HG02642 (cell line): ENCODE data around the gene CISH.

ENCODE experiments used
- ATAC-seq: cut with Tn5 transposase; IDR thresholded peaks from one replicate; pipeline ENCODE4 v1.9.1; 2021; ENCODE audit warnings: mild to moderate bottlenecking; ENCODE audit not compliant: unreplicated experiment, poor library complexity

CISH gene

DNA sequence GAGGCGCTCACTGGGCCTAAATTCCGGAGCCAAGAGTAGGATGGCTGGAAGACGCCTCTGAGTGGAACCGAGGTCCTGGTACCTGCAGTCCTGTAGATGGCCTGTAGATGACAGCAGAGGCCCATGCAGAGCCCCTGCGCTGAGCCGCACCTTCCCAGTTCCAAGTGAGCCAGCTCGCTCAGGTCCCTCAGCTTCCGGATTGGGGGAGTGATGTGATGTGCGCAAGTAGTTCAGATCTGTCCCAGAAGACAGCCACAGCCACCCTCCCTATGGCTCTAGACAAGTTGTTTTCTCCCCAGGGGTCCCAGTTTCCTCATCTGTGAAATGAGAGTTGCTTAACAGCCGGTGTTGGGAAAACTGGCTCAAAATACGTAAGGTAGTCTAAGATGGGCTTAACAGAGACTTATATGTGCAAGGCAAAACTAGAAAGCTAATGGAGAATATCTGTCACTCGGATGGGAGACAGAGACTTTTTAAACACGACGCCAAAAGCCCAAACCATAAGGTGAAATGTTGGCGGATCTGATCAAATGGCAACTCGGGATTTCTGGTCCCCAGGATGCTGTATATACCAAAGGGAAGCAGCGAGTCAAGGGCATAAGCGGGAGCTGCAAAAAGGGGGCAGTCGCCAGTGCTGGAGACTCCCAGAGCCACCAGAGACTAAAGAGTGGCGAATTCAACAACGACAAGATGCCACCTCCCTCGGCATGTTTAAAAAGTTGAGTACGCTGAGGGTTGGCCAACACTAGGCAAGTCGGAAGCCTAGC lies 4.6 kb upstream of the CISH start:
- peak; percentile 28 for ATAC-seq

DNA sequence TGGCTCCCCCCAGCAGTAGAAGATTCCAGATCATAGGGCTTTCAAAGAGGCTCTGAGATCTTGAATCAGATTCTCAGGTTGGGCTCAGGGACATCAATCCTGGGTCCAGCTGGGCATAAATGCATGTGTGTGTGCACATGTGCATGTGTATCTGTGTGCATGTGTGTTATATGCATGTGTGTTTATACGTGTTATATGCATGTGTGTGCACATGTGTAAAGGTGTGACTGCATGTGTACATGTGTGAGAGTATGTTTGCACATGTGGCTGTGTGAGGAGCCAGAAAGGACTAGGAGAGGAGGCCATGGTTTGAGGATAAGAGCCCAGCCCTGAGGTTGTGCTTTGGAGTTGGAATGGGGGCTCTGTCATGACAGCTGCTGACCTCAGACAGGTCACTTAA lies 3.6 kb upstream of the CISH start:
- ATAC-seq, result no peak

DNA sequence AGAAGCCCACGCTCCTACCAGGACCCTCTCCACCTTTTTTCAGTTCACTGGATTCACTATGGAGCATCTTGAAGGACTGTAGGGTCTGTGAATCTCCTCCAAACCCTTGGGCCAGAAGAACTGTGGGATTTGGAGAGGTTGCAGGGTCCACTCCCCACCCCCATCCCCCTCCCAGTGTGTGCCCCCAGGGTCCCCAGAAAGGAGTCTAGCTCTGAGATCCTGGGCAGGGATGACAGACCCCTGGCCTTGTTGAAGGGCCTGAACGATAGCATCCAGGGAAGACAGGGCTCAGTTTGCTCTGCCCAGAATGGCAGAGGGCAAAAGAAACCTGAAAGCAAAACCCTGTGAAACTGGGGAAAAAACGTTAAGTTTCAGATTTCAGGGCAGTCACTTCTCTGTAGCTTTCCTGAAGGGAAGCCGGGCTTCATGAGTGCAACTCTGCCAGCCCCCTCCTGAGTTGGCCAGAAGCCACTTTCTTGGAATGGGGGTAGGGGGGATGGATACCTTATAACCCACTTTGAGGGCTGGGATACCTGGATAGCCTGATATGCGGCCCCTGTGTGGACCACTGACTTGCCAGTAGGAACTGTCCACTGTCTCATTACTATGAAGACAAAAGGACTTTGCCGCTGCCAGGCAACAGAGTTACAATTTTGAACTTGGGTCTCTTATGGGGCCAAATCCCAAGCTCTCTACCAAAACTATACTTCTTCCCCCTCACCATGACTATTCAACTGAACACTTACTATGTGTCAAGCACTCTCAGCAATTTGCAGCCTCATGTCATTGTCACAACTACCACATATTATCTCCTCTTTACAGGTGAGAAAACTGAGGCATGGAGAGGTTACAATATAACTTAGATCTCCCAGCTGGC lies 1.6 kb upstream of the CISH start:
- ATAC-seq, result no peak

DNA sequence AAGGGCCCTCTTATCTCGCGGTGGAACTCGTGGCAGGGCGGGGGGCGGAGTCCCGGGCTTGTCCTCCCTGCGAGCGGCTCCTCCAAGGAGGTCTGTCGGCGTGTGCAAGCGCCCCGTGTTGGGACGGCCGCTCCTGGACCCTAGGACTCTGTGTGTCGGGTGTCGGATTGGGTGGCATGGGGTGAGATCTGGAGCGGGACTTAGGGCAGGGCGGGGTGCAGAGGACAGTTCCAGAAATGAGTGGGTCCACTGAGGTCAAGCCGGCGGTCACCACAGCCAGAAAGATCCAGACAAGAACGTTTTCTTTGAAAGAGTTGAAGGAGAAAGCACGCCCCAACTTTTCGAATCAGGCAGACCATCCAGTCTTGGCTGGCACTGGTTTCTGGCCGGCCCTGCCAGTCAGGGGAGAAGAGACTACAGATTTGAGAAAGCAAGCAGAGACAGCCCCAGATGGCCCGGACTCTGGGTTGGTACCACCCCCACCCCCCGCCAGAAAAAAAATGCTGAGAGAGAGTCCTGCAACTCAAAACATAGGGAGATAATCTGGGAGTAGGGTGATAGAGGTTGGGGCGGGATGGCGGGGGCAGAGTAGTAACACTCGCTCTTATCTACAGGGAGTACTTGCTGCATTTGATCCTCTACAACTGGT lies 784 bp upstream of the CISH start:
- ATAC-seq, result no peak

DNA sequence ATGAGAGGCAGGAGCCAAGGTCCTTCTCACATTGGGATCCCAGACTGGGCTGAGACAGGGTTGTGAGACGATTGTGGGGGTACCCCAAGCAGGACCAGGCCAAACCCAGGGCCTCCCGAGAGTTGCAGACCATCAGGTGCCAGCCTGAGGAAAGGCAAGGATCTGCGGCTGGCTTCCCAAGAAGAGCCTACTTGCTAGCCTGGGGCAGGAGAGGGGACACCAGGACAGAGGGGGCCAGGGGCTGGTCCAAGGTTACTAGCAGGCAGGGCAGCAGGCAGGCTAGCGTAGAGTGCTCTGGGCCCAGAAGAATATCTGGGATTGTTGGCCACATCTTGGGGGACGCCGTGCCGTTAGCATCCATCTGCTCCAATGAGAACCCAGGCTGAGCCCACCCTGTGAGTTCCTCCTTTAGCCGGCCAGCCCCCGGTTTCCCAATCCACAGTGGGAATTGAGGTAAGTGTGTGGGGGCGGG lies 546 bp downstream of the CISH start:
- ATAC-seq, result no peak

DNA sequence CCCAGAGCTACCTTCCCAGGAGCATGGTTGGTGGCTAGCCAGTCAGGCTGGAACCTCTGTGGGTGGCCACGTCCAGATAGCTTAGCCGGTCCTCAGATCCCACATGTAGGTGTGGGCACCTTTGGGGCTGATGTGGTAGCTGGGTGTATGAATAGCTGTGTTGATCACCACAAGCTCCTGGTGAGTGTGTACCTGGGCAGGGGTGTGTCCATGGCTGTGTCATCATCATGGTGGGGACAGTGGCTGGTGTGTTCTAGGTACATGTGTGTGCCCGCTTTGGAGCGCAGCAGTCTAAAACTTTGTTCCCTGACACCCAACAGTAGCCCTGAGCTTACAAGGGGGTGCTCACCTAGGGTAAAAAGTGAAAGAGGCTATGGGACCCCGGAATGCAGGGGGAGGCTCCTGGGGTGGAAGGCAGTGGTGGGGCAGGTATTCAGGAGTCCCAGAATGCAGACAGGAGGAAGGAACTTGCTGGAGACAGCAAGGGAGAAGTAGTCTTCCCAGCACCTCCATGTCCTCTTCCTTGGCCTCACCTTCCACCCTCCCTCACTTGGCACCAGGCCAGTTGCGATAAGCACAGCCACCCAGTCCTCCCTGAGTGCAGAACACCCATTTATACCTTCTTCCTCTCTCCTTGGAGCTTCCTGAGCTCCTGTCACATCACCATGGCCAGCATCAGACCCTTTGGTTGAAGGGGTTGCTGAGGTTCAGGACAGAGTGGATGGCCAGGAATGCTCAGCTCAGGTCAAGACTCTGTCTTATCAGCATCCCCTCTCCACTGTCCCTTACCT lies 1.2 kb downstream of the CISH start:
- no peak for ATAC-seq

DNA sequence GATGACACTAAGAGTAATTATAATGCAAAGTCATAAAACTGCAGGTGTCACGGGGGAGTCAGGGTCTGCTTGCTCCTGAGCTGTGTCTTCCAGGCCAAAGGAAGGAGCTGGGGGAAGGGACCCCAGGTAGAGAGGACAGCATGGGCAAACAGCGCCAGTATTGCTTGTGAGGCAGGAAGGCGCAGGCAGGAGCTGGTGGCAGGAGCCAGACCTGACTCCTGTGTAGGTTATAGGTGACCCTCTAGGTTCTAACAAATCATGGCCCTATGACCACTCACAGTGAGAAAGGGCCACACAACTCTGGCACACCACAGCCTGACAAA lies 1.9 kb downstream of the CISH start:
- ATAC-seq, result no peak

DNA sequence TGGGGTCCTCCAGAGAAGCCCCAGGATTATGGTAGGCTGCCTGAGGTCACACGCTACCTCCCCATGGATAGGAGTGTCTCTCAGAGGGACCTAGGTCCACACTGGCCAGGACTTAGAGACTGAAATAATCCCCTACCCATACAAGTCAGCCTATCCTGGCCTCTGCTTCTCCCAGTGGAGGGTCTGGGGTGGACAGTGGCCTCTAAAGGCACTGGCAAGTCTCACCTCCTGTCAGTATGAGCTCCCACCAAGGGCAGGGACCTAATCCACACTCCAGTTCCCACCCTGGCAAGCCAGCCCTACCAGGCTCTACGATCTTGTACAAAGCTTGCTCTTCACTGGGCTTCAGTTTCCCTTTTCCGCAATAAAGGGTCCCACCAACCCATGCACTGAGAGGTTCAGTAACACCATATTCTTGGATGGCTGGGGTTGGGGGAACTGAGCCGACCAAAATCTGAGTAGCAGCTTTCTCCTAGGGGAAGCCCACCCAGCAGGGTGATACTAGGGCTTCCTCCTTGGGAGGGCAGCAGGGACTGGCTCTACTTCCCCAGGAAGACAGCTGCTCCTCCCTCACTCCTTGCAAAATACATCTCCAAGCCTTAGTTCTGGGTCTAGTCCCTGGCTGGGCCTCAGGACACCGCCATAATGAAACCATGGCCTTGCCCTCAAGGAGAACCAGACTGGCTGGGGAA lies 2.4 kb downstream of the CISH start:
- no peak for ATAC-seq

DNA sequence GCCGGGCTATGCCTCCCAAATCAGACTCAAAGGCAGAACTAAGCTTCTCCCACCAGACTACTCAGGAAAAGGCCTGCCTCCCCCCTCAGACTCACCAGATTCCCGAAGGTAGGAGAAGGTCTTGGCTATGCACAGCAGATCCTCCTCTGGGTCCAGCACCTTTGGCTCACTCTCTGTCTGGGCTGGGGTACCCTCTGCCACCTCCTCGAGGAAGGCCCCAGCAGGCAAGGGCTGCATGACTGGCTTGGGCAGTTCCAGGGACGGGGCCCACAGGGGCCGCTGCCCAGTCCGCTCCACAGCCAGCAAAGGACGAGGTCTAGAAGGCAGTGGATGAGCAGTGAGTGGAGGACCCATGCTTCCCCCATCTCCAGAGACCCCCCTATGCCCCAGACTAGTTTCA lies 3.3 kb downstream of the CISH start:
- no peak for ATAC-seq

DNA sequence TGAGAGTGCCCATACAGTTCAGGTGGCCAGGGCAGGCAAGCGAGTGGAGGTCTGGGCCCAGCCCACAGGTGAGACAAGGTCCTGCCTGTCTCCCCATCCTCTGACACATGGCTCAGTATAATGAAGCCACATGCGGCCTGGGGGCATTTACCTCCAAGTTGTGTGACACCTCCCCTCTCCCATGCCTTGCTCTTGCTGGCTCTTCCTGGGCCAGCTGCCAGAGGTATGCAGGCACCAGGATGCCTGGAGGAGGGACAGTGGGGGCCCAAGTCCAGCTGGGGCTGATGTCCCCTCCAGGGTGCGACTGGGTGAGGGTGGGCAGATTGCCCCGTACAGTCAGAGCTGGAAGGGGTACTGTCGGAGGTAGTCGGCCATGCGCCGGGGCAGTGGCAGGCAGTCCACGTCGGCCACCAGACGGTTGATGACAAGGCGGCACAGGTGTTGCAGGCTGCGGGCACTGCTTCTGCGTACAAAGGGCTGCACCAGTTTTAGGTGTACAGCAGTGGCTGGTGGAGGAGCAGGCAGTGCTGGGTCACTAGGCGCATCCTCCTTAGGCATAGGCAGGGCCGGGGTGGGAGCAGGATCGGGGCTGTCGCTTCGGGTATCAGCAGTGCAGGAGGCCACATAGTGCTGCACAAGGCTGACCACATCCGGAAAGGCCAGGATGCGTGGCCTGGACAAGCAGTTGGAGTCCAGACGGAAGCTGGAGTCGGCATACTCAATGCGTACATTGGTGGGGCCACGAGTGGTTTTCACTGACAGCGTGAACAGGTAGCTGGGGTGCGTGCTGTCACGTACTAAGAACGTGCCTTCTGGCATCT lies 4.1 kb downstream of the CISH start:
- ATAC-seq, result no peak

DNA sequence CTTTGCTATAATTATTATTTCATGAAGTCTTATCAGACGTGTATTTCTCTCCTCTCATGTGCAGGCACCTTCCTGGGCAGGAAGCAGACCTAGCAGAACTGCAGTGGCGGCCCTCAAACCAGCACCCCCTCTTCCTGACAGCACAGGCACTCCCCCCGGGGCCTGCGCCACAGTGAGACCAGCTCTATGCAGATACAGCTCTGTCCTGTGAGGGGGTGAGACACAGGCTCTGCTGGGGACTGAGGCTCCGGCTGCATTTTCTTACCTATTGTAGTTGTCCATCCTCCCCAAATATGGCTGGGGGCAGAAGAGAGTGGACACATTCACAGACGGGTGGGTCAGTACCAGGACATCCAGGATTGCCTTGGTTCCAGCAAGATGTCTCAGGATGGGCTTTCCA lies 5.0 kb downstream of the CISH start:
- ATAC-seq, result no peak

DNA sequence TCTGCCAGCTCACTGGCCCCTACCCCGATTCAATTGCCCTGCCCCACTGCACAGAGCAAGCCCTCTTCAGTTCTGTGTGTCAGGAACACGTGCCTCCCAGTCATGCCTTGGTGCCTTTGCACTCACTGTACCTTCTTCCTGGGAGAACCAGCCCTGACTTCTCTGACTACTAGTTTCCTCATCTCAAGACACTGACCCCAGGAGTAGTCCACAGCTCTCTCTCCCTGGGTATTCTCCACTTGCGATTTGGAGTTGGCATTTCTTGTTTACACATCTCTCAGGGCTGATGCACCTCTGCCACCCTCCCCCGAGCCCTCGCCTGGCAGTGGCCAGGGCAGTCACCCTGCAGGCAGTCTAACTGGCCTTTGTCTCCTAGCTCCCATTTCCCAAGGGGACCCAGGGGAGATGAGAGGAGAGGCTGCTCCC lies 5.7 kb downstream of the CISH start:
- ATAC-seq, result no peak

DNA sequence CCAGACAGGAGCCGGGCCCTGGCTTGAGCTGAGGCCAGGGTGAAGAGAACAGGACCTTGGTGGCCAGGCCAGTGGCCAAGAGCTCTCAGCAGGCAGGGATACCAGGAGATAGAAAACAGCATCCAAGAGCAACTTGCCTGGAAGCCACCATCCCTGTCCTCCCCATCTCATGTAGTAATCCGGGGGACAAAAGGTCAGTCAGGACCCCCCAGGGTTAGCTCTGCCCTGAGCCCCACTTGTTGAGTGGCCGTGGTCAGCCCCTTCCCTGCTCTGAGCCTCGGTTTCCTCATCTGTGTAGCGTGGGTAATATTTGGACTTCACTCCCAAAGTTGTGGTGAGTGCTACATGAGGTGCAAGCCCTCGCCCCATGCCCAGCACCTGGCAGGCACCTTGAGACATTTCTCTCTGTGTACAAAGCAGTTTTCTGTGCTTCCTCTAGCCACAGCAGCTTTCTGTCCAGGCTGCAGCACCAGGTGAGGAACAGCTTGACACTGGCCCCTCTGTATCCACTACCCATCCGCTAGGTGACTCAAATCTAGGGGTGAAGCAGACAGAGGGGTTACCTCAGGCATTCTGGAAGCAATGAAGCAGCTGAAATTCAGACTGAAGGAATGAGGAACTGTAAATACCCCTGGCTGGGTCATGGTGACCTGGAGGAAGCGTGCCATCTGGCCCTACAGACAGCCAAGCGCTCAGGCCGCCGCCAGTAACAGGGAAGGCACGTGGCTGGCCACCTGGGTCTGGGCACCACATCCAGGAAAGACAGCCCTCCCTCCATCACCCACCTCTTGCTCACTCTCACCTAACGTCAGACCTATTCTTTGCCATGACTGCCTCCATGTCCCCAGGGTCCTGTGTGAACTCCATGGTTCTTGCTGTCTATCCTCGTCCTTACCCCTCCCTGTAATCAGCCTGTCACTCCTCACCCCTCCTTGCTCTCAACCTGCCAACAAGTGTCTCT lies 6.7 kb downstream of the CISH start:
- no peak for ATAC-seq

DNA sequence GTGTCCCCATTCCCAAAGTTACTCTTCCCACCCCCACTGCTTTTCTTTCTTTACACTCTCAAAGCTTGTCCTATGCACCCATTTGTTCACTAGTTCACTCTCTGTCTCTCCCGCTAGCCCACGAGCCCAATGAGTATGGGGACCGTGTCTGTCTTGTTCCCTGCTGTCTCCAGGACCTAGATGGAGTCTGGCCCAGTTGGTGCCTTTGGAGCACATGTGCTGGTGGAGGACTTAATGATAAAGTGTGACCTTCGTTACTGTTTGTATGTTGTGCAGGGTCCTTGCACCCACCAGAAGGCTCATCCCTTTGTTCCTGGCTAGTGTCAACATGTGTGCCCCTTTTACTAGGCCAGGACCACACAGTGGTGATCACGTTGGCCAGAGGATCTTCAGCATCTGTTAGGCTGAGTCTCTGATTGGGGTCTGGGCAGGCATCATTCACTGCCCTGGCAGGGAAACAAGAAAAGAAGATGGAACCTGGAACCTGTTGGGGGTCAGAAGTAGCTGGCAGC lies 7.4 kb downstream of the CISH start:
- ATAC-seq, result no peak

DNA sequence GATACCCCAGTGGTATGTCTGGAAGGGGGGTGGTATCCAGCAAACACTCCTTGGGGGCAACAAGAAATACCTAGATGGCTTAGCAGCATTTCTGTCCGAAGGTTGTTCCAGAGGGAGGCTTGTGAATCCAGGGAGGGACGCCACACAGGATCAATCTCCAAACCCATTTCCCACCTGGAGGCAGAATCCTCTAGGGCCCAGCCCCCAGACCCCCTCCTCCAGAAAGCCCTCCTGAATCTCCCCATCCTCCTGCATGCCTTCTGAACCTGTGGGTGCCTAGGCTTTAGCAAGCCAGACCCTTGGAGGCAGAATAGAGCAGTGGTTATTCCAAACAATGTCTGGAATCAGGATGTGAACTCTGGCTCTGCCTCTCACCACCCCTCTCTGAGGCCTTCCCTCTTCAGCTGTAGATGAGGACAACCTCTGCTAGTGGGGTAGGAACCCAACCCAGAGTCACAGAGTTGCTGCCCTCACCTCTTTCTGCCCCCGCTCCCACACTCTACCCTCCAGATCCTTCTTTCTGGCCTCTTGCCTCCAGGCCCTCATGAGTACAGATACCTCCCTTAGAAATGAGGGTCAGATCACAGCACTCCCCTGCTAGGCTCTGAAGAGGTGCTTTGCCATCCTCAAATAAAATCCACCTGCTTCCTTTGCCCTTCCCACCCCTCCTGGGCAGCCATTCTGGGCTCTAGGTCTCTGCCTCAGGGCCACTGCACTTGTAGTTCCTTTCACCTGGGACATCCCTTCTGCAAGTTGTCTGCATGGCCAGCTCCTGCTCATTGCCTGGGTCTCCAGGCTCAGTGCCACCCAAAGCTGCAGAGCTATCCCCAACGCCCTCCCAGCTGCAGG lies 8.1 kb downstream of the CISH start:
- no peak for ATAC-seq

DNA sequence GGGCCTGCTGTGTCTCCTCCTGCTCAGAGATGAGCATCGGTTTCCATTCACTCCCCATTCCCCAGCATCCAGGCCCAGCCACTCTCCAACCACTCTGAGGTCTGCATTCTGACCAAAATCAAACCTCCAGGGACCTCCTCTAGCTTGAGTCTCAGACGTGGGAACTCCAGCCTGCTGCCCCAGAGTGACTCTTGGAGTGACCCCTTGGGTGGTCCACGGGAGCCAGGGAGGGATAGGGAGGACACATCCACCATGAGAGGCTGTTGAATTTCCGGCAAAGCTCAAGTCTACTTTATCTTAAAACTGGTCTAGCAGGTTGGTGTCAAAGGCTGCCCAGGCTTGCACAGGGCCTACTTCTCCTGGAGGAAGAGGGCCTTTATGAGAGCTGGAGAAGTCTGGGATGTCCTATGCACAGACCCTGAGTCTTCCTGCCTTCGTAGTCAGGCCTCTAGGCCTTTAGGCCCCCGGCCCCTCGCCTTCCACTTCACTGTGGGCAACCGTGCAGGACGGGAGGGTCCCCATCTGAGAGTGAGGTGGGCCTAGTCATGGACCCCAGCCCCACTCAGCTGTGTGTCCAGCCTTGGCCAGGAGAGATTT lies 8.9 kb downstream of the CISH start:
- ATAC-seq, result no peak
